SK-N-SH (cell line): ENCODE data around the gene PTX3. TPM values are rescaled to one million over a fixed set of nuclear protein-coding genes. Genes with fewer than 3 reads are reported as not detected.

Source experiments
- CTCF ChIA-PET: fragments of 300-600, 350-600 bp; formaldehyde crosslinking; extraction: SDS; loops from one replicate; lab custom pipeline; 2021; lab: Yijun Ruan, JAX
- POLR2A ChIA-PET: fragments of 350-600 bp; sonication (Branson Sonifier 250); formaldehyde crosslinking; extraction: SDS; loops from one replicate; lab custom pipeline; 2020; ENCODE audit warnings: antibody characterized with exemption, inconsistent platforms; lab: Yijun Ruan, JAX
- DNase-seq: peaks from one replicate; pipeline ENCODE4 v3.0.0; 2012
- H2AFZ ChIP-seq: fragments of 200-600 bp; sonication (generic); 2 replicates; pipeline ENCODE4 v1.8.1; 2016; ENCODE audit warnings: antibody characterized with exemption, mild to moderate bottlenecking, low read depth
- H3F3A ChIP-seq: fragments of 200-600 bp; sonication (generic); replicated peaks from 2 replicates; pipeline ENCODE3; 2016; ENCODE audit warnings: antibody characterized with exemption, mild to moderate bottlenecking; ENCODE audit not compliant: insufficient read depth
- H3K27ac ChIP-seq, 2 experiments: fragments of 200-500 bp in 1 of 2; fragments of 200-600 bp in 1 of 2; sonication (Bioruptor generic) in 1 of 2; sonication (generic), shearing (Covaris generic) in 1 of 2; 2 replicates each; pipeline versions ENCODE4 v1.5.1 to v1.6.1; 2014 to 2016; ENCODE audit warnings: low read depth in 2 of 2, inconsistent platforms in 1 of 2, low read length in 1 of 2, mild to moderate bottlenecking in 1 of 2, mixed read lengths in 1 of 2
- H3K27me3 ChIP-seq: fragments of 200-600 bp; sonication (generic), shearing (Covaris generic); 2 replicates; pipeline ENCODE4 v1.6.1; 2016; ENCODE audit warnings: mixed run types; ENCODE audit not compliant: insufficient read depth
- H3K36me3 ChIP-seq, 2 experiments: fragments of 200-500 bp in 1 of 2; fragments of 200-600 bp in 1 of 2; sonication (Bioruptor generic) in 1 of 2; sonication (generic) in 1 of 2; replicated peaks in 1 of 2; 2 replicates each; pipeline versions ENCODE3 to v1.5.1; 2014 to 2016; ENCODE audit warnings: low read length in 1 of 2, mild to moderate bottlenecking in 1 of 2; ENCODE audit not compliant: insufficient read depth in 2 of 2, control insufficient read depth in 1 of 2
- H3K4me1 ChIP-seq, 2 experiments: fragments of 200-500 bp in 1 of 2; fragments of 200-600 bp in 1 of 2; sonication (Bioruptor generic) in 1 of 2; sonication (generic), shearing (Covaris generic) in 1 of 2; 2 replicates each; pipeline versions ENCODE4 v1.5.1 to v1.6.1; 2014 to 2016; ENCODE audit warnings: low read depth in 1 of 2, low read length in 1 of 2, mixed run types in 1 of 2; ENCODE audit not compliant: insufficient read depth in 2 of 2, control insufficient read depth in 1 of 2
- H3K4me2 ChIP-seq: fragments of 200-600 bp; sonication (generic), shearing (Covaris generic); 2 replicates; pipeline ENCODE4 v1.6.1; 2017; ENCODE audit warnings: mixed run types
- H3K4me3 ChIP-seq, 2 experiments: fragments of 200-500 bp in 1 of 2; fragments of 200-600 bp in 1 of 2; sonication (Bioruptor generic) in 1 of 2; sonication (generic), shearing (Covaris generic) in 1 of 2; 2 replicates each; pipeline versions ENCODE4 v1.5.1 to v1.8.1; 2014 to 2016; ENCODE audit warnings: low read depth in 2 of 2, inconsistent platforms in 1 of 2, low read length in 1 of 2, mild to moderate bottlenecking in 1 of 2, mixed read lengths in 1 of 2, moderate library complexity in 1 of 2
- H3K79me2 ChIP-seq: fragments of 200-600 bp; sonication (generic); 2 replicates; pipeline ENCODE4 v1.8.1; 2017; ENCODE audit warnings: mild to moderate bottlenecking; ENCODE audit not compliant: insufficient read depth
- H3K9ac ChIP-seq: fragments of 200-600 bp; sonication (generic); 2 replicates; pipeline ENCODE4 v1.6.1; 2017; ENCODE audit warnings: mixed run types
- H3K9me2 ChIP-seq: fragments of 200-600 bp; sonication (generic); 2 replicates; pipeline ENCODE4 v1.6.1; 2017; ENCODE audit warnings: mixed run types
- H3K9me3 ChIP-seq: fragments of 200-600 bp; sonication (generic); 2 replicates; pipeline ENCODE4 v1.6.1; 2017; ENCODE audit warnings: mixed run types, mild to moderate bottlenecking, moderate library complexity
- H4K20me1 ChIP-seq: fragments of 200-600 bp; sonication (generic); 2 replicates; pipeline ENCODE4 v1.6.1; 2017; ENCODE audit warnings: mild to moderate bottlenecking, mixed run types; ENCODE audit not compliant: insufficient read depth
- ELF1 ChIP-seq: IDR thresholded peaks from 2 replicates; pipeline ENCODE4 v1.4.0; 2012
- GABPA ChIP-seq: IDR thresholded peaks from 2 replicates; pipeline ENCODE4 v1.4.0; 2012; ENCODE audit warnings: low read depth, mild to moderate bottlenecking
- MEF2A ChIP-seq: IDR thresholded peaks from 2 replicates; pipeline ENCODE4 v1.4.0; 2012; ENCODE audit warnings: low read depth, borderline replicate concordance
- NRF1 ChIP-seq: IDR thresholded peaks from 2 replicates; pipeline ENCODE4 v1.6.1; 2012; ENCODE audit warnings: low read depth, mild to moderate bottlenecking, low read length
- POLR2AphosphoS5 ChIP-seq: IDR thresholded peaks from 2 replicates; pipeline ENCODE4 v1.6.1; 2012; ENCODE audit warnings: low read depth, low read length
- RAD21 ChIP-seq: IDR thresholded peaks from 2 replicates; pipeline ENCODE4 v1.6.1; 2012; ENCODE audit warnings: mild to moderate bottlenecking, low read length
- RCOR1 ChIP-seq: fragments of 150-350 bp; IDR thresholded peaks from 2 replicates; pipeline ENCODE4 v1.6.1; 2017; ENCODE audit warnings: antibody characterized with exemption, low read length
- RFX5 ChIP-seq: IDR thresholded peaks from 2 replicates; pipeline ENCODE4 v1.6.1; 2012; ENCODE audit warnings: mild to moderate bottlenecking, improper control_type of control experiment, low read length
- WGBS: methylation state at CpG from one replicate; pipeline ENCODE4 v1.1.6; 2017; ENCODE audit warnings: low lambda C conversion rate; 5-methylcytosine and 5-hydroxymethylcytosine counted together
- polyA plus RNA-seq, 3 experiments: library from polyadenylated mRNA; depleted of rRNA; stranded (reverse); fragments of >200 nt; gene quantifications; 2 replicates each; pipeline ENCODE4 v1.2.3, GENCODE V29; 2012
- TF ChIP-seq, protein P1 (sequence below): IDR thresholded peaks from 2 replicates; pipeline ENCODE4 v1.4.0; 2012; ENCODE audit warnings: low read depth
- TF ChIP-seq, protein P2 (sequence below): IDR thresholded peaks from 2 replicates; pipeline ENCODE4 v1.4.0; 2012; ENCODE audit warnings: low read depth, borderline replicate concordance
- TF ChIP-seq, protein P3 (sequence below): fragments of 200-600 bp; sonication (generic); IDR thresholded peaks from 2 replicates; pipeline ENCODE4 v1.6.1; 2017; ENCODE audit warnings: antibody characterized with exemption, mild to moderate bottlenecking, moderate library complexity
- TF ChIP-seq, protein P4 (sequence below): IDR thresholded peaks from 2 replicates; pipeline ENCODE4 v1.6.1; 2012; ENCODE audit warnings: mild to moderate bottlenecking, low read depth, low read length, moderate library complexity
- TF ChIP-seq, protein P5 (sequence below): fragments of 150-350 bp; IDR thresholded peaks from 2 replicates; pipeline ENCODE4 v1.6.1; 2017; ENCODE audit warnings: antibody characterized with exemption, low read length, low read depth, borderline replicate concordance

The PTX3 gene
- polyA plus RNA-seq, 1 of the 3 experiments (the other 2 are of a cell fraction) = 208 TPM

DNA sequence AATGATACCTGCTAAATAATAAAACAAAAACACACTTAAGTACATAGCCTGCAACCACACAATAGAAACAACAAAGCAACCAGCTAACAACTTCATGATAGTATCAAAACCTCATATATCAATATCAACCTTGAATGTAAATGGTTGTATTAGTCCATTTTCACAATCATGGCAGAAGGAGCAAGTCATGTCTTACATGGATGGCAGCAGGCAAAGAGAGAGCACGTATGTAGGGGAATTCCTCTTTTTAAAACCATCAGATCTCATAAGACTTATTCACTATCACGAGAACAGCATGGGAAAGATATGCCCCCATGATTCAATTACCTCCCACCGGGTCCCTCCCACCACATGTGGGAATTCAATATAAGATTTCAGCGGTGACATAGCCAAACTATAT, 44.5 kb upstream of the PTX3 start:
- CTCF ChIA-PET = interaction anchor here (0.9 kb wide), 1 partner anchor 17 kb away, joined by 3 read pairs; no protein-coding TSS in a partner anchor

More for the DNA sequence above, 44.5 kb upstream of the PTX3 start:
- Histone ChIP-seq H3K27me3 (no peaks in the 10 kb centered on the region), H3K4me1 (peaks cover 2 to 8% of the 10 kb centered on the region in 2 experiments; a peak in 3 of 4 replicates), H4K20me1 (no peaks in the 10 kb centered on the region), H3K27ac (no peak overlapping the region), H3F3A (peaks cover 7% of the 10 kb centered on the region), H3K9me3 (no peaks in the 10 kb centered on the region), H3K9ac (no peak overlapping the region), H3K36me3 (no peaks in the 10 kb centered on the region), H3K9me2 (no peaks in the 10 kb centered on the region), H3K79me2 (no peaks in the 10 kb centered on the region), H2AFZ (no peak overlapping the region), H3K4me3 (no peak overlapping the region), H3K4me2 (no peak overlapping the region)
- TF ChIP-seq, protein P1, sequence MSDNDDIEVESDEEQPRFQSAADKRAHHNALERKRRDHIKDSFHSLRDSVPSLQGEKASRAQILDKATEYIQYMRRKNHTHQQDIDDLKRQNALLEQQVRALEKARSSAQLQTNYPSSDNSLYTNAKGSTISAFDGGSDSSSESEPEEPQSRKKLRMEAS = no peak
- TF ChIP-seq RFX5 (no peak), NRF1 (no peak), RAD21 (no peak), POLR2AphosphoS5 (no peak), MEF2A (no peak), RCOR1 (no peak), GABPA (no peak), ELF1 (no peak)
- TF ChIP-seq, protein P2, sequence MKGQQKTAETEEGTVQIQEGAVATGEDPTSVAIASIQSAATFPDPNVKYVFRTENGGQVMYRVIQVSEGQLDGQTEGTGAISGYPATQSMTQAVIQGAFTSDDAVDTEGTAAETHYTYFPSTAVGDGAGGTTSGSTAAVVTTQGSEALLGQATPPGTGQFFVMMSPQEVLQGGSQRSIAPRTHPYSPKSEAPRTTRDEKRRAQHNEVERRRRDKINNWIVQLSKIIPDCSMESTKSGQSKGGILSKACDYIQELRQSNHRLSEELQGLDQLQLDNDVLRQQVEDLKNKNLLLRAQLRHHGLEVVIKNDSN = no peak
- TF ChIP-seq, protein P3, sequence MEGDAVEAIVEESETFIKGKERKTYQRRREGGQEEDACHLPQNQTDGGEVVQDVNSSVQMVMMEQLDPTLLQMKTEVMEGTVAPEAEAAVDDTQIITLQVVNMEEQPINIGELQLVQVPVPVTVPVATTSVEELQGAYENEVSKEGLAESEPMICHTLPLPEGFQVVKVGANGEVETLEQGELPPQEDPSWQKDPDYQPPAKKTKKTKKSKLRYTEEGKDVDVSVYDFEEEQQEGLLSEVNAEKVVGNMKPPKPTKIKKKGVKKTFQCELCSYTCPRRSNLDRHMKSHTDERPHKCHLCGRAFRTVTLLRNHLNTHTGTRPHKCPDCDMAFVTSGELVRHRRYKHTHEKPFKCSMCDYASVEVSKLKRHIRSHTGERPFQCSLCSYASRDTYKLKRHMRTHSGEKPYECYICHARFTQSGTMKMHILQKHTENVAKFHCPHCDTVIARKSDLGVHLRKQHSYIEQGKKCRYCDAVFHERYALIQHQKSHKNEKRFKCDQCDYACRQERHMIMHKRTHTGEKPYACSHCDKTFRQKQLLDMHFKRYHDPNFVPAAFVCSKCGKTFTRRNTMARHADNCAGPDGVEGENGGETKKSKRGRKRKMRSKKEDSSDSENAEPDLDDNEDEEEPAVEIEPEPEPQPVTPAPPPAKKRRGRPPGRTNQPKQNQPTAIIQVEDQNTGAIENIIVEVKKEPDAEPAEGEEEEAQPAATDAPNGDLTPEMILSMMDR = no peak
- TF ChIP-seq, protein P4, sequence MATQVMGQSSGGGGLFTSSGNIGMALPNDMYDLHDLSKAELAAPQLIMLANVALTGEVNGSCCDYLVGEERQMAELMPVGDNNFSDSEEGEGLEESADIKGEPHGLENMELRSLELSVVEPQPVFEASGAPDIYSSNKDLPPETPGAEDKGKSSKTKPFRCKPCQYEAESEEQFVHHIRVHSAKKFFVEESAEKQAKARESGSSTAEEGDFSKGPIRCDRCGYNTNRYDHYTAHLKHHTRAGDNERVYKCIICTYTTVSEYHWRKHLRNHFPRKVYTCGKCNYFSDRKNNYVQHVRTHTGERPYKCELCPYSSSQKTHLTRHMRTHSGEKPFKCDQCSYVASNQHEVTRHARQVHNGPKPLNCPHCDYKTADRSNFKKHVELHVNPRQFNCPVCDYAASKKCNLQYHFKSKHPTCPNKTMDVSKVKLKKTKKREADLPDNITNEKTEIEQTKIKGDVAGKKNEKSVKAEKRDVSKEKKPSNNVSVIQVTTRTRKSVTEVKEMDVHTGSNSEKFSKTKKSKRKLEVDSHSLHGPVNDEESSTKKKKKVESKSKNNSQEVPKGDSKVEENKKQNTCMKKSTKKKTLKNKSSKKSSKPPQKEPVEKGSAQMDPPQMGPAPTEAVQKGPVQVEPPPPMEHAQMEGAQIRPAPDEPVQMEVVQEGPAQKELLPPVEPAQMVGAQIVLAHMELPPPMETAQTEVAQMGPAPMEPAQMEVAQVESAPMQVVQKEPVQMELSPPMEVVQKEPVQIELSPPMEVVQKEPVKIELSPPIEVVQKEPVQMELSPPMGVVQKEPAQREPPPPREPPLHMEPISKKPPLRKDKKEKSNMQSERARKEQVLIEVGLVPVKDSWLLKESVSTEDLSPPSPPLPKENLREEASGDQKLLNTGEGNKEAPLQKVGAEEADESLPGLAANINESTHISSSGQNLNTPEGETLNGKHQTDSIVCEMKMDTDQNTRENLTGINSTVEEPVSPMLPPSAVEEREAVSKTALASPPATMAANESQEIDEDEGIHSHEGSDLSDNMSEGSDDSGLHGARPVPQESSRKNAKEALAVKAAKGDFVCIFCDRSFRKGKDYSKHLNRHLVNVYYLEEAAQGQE = no peak
- TF ChIP-seq, protein P5, sequence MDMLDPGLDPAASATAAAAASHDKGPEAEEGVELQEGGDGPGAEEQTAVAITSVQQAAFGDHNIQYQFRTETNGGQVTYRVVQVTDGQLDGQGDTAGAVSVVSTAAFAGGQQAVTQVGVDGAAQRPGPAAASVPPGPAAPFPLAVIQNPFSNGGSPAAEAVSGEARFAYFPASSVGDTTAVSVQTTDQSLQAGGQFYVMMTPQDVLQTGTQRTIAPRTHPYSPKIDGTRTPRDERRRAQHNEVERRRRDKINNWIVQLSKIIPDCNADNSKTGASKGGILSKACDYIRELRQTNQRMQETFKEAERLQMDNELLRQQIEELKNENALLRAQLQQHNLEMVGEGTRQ = no peak
- POLR2A ChIA-PET = no interaction called here
- DNase-seq = no peak
- WGBS = 82% methylated on average over 4 of the region's 4 CpGs
